Melanocyte of skin (primary cell): ENCODE results near the gene FOXA3. TPM values are rescaled to one million over a fixed set of nuclear protein-coding genes. Genes with fewer than 3 reads are reported as not detected.

Experiments used
- total RNA-seq, 2 donors: library from RNA; depleted of rRNA; stranded (reverse); fragments of >200 nt; gene quantifications; 2 replicates each; pipeline ENCODE4 v1.2.3, GENCODE V29; 2012

FOXA3 gene
- total RNA-seq = not detected

DNA sequence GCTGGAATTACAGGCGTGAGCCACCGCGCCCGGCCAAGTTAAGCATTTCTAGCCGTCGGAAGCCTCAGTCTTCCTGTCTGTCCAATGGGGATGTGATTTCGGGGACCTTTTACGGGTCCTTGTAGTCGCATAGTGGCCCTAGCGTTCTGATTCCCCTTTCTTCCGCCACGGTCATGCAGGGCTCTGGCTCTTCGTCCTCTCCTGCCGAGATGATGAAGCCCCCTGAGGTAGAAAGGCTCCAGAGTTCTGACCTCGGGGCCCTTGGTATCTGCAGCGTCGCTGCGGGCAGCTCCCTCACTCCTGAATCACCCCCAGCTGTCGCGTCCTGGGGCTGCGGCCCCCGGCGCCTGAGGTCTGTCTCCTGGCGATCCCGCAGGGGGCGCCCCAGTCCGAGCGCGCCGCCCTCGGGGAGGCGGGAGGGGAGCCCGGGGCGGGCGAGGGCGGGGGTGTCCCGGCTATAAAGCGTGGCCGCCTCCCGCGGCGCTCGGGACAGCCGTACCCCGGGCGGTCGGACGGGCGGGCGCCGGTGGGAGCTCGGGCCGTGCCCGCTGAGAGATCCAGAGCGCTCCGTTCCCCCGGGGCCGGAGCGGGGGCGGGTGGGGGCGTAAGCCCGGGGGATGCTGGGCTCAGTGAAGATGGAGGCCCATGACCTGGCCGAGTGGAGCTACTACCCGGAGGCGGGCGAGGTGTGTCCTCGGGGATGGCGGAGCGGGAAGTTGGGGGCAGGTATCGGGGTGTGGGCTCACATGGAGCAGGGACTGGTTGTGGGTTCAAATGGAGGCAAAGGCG is at the start of gene FOXA3:
FOXA3 (plus strand) TSS at position 487 of the 789 bp plus-strand sequence; CDS start at position 618, 131 bp downstream.

DNA sequence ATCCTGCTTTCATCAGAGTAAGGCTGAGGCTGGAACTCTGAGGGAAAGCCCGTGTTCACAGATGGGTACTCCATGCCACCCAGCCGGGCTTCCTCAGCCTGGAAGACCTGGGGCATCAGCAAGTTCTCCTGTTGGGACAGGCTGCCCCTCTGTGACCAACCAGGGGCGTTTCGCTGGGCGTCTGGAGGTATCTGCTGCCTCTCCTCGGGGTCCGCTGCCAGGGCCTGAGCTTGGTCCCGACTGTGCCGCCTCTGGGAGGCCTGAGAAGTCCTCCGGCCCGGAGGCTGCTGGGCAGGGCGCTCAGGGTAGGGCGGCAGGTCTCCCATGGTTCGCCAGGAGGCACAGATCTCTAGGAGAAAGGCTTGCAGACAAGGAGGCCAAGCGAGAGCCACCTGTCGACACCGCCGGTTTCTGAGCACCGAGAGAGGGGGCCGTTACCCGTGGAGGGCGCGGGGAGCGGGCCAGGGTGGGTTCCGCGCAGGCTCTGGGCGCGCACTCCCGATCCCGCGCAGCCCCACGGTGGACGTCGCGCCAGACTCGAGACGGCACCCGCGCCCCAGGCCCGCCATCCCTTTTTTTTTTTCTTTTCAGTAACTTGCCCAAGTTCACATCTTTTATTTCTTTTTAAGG is 49.2 kb upstream of the FOXA3 start, which contains the start of gene RSPH6A:
RSPH6A (minus strand) TSS at position 458 of the 630 bp plus-strand sequence; CDS start at position 326, 132 bp downstream.

DNA sequence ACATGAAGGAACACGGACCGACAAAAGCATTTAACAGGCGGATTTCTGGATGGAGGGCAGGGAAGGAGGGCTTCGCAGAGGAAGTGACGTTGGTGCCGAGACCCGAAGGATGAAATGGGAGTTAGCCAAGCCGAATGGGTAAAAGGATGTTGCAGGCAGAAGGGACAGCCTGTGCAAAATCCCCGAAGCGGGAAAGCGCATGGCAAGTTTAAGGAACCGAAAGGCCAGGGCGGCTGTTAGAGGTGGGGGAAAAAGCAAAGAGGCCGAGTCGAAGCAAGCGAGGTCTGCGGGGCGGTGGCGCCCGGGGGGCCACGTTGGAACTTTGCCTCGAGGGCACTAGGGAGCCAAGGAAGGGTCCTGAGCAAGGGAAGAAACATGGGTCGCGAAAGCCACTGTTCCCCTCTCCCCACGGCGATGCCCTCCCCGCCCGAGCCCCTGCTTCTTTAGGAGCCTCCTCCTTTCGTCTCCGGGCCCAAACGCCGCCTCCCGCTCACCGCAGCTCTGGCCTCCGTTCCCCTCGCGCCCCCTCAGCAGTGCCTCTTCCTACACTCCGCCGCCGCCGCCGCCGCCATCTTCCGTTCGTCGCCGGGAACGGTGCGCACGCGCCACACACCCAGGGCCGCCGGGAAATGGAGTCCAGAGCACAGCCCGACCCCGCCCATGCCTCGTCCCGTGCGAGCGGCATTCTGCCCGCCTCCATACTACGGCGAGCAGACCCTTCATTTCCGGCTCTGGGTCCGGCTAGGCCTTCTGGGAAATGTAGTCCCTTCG is 1.4 kb upstream of the FOXA3 start, which contains the start of gene SYMPK:
SYMPK (minus strand) TSS at position 584 of the 771 bp plus-strand sequence. CDS start 8,652 bp downstream, outside the sequence.

DNA sequence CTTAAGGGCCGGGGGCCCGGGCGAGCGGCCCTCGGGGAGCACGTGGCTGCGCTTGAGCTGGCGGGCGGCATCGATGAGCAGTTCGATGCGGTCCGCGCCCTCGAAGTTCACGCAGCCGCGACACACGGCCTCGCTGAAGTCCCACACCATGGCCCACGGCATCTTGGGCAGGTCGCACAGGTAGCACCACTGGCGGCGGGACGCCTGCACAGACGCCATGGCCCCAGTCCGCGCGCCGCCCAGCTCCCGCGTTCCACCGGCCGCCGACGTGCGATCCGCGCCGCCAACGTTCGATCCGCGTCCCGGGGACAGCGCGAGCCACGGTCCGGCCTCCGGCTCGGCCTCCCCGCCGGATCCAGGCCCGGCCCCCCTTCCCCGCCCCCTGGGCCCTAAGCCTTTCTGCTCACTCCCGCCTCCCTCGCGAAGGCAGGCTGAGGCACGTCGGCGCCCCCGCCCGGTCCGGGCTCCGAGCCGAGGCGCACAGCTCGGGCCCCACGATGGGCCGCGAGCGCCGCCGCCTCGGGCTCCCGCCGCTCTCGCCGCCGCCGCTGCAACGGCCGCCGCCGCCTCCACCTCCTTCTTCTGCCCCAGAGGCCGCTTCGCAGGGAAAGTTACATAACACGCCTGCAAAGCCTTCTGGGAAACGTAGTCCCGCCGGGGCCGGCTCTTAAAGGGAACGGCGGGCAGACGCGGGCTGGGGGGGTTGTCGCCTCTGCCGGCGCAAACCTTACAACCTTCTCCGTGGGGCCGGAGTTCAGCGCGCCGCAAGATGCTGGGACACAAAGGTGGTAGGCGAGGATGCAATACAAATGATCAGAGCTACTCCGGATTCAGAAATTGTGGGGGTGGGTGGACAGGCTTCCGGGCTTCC is 21.7 kb downstream of the FOXA3 start, which contains the start of gene IRF2BP1:
IRF2BP1 (minus strand) TSS at position 586 of the 871 bp plus-strand sequence; CDS start at position 219, 367 bp downstream.

GRCh38 chr19:45901912-45902650 is 38.0 kb downstream of the FOXA3 start, which contains the start of gene MYPOP:
TSS of gene MYPOP (minus strand) at chr19:45902613. CDS start at chr19:45901773, 840 bp downstream.

DNA sequence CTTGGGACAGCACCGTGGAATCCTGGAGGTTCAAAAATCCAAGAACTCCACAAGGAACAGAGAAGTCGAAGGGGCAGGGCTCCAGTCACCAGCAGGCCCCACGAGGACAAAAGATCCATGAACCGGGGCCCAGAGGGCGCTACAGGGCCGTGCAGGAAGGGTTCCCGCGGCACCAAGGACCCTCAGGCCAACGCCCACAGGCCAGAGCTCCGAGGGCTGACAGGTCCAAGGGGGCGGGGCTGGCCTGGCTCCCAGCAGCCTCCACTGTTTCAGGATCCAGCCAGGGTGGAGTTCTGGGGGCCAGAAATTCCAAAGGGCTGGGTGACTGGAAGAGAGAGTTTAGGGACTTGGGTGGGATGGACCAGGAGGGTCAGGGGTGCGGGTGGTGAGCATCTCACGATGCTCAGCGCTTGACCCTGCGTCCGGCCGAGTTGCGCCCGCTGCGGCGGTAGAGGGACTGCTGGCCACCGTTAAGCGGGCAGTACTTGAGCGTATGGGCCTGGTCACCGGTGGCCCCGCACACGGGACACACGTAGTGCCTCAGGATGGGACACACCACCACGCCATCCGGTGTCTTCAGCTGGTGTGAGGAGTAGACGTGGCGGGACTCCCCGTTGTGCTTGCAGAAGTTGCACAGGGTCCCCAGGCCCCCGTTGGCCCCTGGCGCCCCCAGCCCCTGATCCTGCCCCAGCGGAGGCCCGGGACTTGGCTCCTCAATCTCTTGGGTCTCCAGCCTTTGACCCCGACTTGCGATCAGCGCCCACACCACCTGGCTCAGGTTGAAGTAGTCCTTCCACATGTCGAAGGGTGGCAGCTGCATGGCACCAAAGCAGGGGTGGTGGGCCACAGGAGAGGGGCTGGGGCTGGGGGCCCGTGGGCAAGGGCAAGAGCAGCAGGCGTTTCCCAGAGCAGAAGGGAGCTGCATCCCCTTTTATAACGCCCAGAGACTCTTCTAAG is 50.0 kb downstream of the FOXA3 start, which contains the start of gene NANOS2:
NANOS2 (minus strand) TSS at position 905 of the 957 bp plus-strand sequence; CDS start at position 820, 85 bp downstream.

Other genes with a start within 250 kb of the FOXA3 start
- 10 to 100 TPM; 58.9 to 64.0 TPM for gene EML2, start 224.9 kb upstream of the FOXA3 start, total RNA-seq
- under 1 TPM in 1 of 2 donors, not detected in 1; under 0.01 TPM for gene GIPR, start 196.1 kb upstream of the FOXA3 start, total RNA-seq
- 100 to 1,000 TPM; 193 to 358 TPM for gene SNRPD2, start 172.4 kb upstream of the FOXA3 start, total RNA-seq
- 10 to 100 TPM; 45.6 to 52.3 TPM for gene QPCTL, start 171.7 kb upstream of the FOXA3 start, total RNA-seq
- gene FBXO46, start 133.4 kb upstream of the FOXA3 start, total RNA-seq = 1 to 10 TPM; 5.9 to 7.7 TPM
- not detected for gene MEIOSIN, start 130.9 kb upstream of the FOXA3 start, total RNA-seq
- 1 to 10 TPM; 5.5 to 6.0 TPM for gene SIX5, start 95.1 kb upstream of the FOXA3 start, total RNA-seq
- gene DMPK, start 81.8 kb upstream of the FOXA3 start, total RNA-seq = 1 to 10 TPM; 8.3 to 8.9 TPM
- 10 to 100 TPM; 30.6 to 37.6 TPM for gene DMWD, start 71.5 kb upstream of the FOXA3 start, total RNA-seq
- gene RSPH6A, start 49.0 kb upstream of the FOXA3 start, total RNA-seq = under 1 TPM in 1 of 2 donors, not detected in 1; 0.34 TPM
- gene SYMPK, start 1.2 kb upstream of the FOXA3 start, total RNA-seq = 10 to 100 TPM; 39.6 to 44.0 TPM
- 10 to 100 TPM; 23.6 to 31.0 TPM for gene IRF2BP1, start 21.8 kb downstream of the FOXA3 start, total RNA-seq
- 1 to 10 TPM; 1.3 to 2.1 TPM for gene MYPOP, start 38.3 kb downstream of the FOXA3 start, total RNA-seq
- gene NANOS2, start 50.5 kb downstream of the FOXA3 start, total RNA-seq = not detected
- not detected for gene NOVA2, start 109.5 kb downstream of the FOXA3 start, total RNA-seq
- gene CCDC61, start 131.1 kb downstream of the FOXA3 start, total RNA-seq = 1 to 10 TPM; 6.3 to 6.9 TPM
- gene PGLYRP1, start 158.7 kb downstream of the FOXA3 start, total RNA-seq = not detected
- gene IGFL4, start 176.7 kb downstream of the FOXA3 start, total RNA-seq = under 1 TPM; 0.33 to 0.69 TPM